Activated naive CD4-positive, alpha-beta T cell treated with anti-CD3 and anti-CD28 coated beads, Interleukin-2, amount 50 U/mL, for 24 hours (primary cell): ENCODE measurements around the gene COL6A2.

ENCODE experiments used
- H3K27ac Mint-ChIP-seq: one replicate; pipeline ENCODE4 v1.8.0; 2021; ENCODE audit warnings: mild to moderate bottlenecking, mixed read lengths
- H3K27me3 Mint-ChIP-seq: one replicate; pipeline ENCODE4 v1.8.0; 2021; ENCODE audit warnings: mixed read lengths
- H3K36me3 Mint-ChIP-seq: one replicate; pipeline ENCODE4 v1.8.0; 2021; ENCODE audit warnings: mixed read lengths
- H3K4me1 Mint-ChIP-seq: one replicate; pipeline ENCODE4 v1.8.0; 2021; ENCODE audit warnings: mixed read lengths
- H3K4me3 Mint-ChIP-seq: one replicate; pipeline ENCODE4 v1.8.0; 2021; ENCODE audit warnings: mild to moderate bottlenecking, mixed read lengths
- H3K9me3 Mint-ChIP-seq: one replicate; pipeline ENCODE4 v1.8.0; 2021; ENCODE audit warnings: mixed read lengths

Gene COL6A2

GRCh38 chr21:46154155-46154954, 56.4 kb downstream of the COL6A2 start:
- no peaks in the 10 kb centered on the region for H3K27me3 Mint-ChIP-seq
- H3K36me3 Mint-ChIP-seq, result no peaks in the 10 kb centered on the region
- no peaks in the 10 kb centered on the region for H3K4me1 Mint-ChIP-seq
- H3K9me3 Mint-ChIP-seq, result no peaks in the 10 kb centered on the region
- no peak overlapping the region for H3K4me3 Mint-ChIP-seq
- no peak overlapping the region for H3K27ac Mint-ChIP-seq

DNA sequence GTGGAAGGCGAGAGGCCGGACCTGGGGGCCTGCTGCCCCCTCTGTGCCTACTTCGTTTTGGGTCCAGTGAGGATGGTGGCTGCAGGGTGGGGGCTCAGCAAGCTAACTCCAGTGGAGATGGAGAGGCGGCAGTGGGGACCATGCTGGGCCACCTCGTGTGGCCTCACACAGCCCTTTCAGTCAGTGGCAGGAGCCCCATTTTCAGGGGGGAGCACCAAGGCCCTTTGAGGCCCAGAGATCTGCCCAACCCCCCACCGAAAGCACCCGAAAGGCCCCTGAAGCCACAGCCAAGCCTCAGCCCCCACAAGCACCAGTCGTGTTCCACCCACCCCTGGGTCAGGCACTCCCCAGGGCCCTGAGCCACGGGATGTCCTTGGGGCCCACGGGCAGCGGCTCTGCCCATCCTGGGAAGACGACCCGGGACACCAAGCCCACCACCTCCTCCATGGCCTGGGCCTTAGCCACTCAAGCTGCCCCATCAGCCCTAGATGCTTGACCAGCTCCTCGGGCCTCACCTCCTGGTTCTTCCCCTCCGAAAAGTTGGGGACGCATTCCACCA, 57.1 kb downstream of the COL6A2 start:
- Mint-ChIP-seq H3K36me3 (no peaks in the 10 kb centered on the region), H3K4me1 (no peaks in the 10 kb centered on the region), H3K27ac (no peak overlapping the region), H3K9me3 (no peaks in the 10 kb centered on the region), H3K4me3 (no peak overlapping the region), H3K27me3 (no peaks in the 10 kb centered on the region)

DNA sequence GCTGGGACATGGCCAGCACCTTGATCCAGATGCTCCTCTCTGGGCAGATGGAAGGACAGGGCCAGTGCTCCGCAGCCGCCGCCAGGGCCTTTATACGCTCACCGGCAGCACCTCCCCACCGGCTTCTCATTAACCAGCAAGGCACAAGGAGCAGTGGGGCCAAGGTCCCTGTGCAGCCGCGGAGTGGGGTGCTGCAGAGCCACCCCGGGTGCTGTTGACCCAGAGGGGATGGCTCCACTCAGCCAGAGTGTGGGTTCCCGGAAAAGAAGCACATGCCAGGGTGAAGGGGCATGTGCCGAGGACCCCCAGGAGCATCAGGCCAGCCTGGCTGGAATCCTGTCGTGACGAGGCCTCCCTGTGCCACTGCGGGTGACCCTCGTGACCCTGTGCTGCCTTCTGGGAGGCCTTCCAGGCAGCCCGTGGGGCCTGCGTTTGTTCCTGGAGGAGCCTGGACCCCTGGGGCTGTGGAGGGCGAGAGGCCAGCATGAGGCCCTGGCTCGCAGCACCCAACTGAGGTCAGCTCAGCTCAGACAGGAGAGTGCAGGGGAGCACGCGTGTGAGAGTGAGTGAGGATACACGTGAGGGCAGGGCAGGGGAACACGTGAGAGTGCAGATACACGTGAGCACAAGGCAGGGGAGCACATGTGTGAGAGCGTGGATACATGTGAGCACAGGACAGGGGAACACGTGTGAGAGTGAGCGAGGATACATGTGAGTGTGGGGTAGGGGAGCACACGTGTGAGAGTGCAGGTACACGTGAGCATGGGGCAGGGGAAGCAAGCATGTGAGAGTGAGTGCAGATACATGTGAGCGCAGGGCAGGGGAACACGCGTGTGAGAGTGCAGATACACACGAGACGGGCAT, 57.8 kb downstream of the COL6A2 start, which contains the start of gene FTCD:
Gene FTCD (minus strand): TSS at position 66 of the 864 bp plus-strand sequence. CDS start 56 bp downstream, at position 10.
- no peak within 1 kb of the TSS for H3K27ac Mint-ChIP-seq
- no peaks in the 10 kb centered on the region for H3K36me3 Mint-ChIP-seq
- H3K4me3 Mint-ChIP-seq, result no peak within 1 kb of the TSS
- H3K9me3 Mint-ChIP-seq, result no peaks in the 10 kb centered on the region
- no peaks in the 10 kb centered on the region for H3K27me3 Mint-ChIP-seq
- no peaks in the 10 kb centered on the region for H3K4me1 Mint-ChIP-seq

- Mint-ChIP-seq H3K9me3 (no peaks in the 10 kb centered on the region), H3K27me3 (peaks cover 1% of the 10 kb centered on the region), H3K27ac (no peak overlapping the region), H3K4me3 (no peak overlapping the region), H3K36me3 (no peaks in the 10 kb centered on the region), H3K4me1 (no peaks in the 10 kb centered on the region)
These were observed 58.4 kb downstream of the COL6A2 start for GRCh38 chr21:46156378-46156645.

DNA sequence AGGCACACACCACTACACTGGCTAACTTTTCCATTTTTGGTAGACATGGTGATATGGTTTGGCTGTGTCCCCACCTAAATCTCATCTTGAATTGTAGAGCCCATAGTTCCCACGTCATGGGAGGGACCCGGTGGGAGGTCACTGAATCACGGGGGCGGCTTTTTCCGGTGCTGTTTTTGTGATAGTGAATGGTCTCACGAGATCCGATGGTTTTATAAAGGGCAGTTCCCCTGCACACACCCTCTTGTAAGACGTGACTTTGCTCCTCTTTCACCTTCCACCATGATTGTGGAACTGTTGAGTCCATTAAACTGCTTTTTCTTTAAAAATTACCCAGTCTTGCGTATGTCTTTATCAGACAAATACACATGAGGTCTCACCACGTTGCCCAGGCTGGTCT, 58.8 kb downstream of the COL6A2 start:
- no peaks in the 10 kb centered on the region for H3K4me1 Mint-ChIP-seq
- H3K27me3 Mint-ChIP-seq, result peaks cover 1% of the 10 kb centered on the region
- no peak overlapping the region for H3K27ac Mint-ChIP-seq
- no peaks in the 10 kb centered on the region for H3K36me3 Mint-ChIP-seq
- H3K4me3 Mint-ChIP-seq, result no peak overlapping the region
- H3K9me3 Mint-ChIP-seq, result no peaks in the 10 kb centered on the region

DNA sequence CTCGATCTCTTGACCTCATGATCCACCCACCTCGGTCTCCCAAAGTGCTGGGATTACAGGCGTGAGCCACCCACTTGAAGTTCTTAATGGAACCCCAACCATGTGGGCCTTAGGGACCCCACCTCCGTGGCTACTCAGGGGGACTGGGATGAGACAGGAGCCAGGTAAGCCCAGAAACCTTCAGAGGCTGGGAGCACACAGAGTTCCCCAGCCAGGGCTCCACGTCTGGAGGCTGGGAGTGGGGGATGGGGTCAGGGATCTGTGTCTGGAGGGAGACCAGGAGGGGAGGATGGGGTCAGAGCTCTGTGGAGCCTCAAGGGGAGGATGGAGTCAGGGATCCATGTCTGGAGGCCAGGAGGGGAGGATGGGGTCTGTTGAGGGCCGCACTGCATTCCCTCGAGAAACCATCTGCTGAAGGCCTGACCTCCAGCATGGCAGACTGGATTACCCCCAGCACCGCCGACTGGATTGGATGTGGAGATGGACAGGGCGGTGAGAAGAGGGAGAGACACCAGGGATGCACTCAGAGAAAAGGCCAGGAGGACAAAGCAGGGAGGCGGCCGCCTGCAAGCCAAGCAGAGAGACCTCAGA, 59.6 kb downstream of the COL6A2 start:
- Mint-ChIP-seq H3K4me1 (no peaks in the 10 kb centered on the region), H3K36me3 (no peaks in the 10 kb centered on the region), H3K27ac (no peak overlapping the region), H3K27me3 (peaks cover 1% of the 10 kb centered on the region), H3K9me3 (no peaks in the 10 kb centered on the region), H3K4me3 (no peak overlapping the region)

- H3K9me3 Mint-ChIP-seq, result no peaks in the 10 kb centered on the region
- H3K4me3 Mint-ChIP-seq, result no peak overlapping the region
- no peaks in the 10 kb centered on the region for H3K36me3 Mint-ChIP-seq
- H3K27ac Mint-ChIP-seq, result no peak overlapping the region
- peaks cover 1% of the 10 kb centered on the region for H3K27me3 Mint-ChIP-seq
- H3K4me1 Mint-ChIP-seq, result no peaks in the 10 kb centered on the region
These were observed 60.1 kb downstream of the COL6A2 start for GRCh38 chr21:46157987-46158451.

GRCh38 chr21:46158666-46159300, 60.9 kb downstream of the COL6A2 start:
- H3K4me1 Mint-ChIP-seq, result no peaks in the 10 kb centered on the region
- H3K9me3 Mint-ChIP-seq, result no peaks in the 10 kb centered on the region
- no peak overlapping the region for H3K27ac Mint-ChIP-seq
- no peak overlapping the region for H3K4me3 Mint-ChIP-seq
- H3K27me3 Mint-ChIP-seq, result peaks cover 1% of the 10 kb centered on the region
- H3K36me3 Mint-ChIP-seq, result no peaks in the 10 kb centered on the region

DNA sequence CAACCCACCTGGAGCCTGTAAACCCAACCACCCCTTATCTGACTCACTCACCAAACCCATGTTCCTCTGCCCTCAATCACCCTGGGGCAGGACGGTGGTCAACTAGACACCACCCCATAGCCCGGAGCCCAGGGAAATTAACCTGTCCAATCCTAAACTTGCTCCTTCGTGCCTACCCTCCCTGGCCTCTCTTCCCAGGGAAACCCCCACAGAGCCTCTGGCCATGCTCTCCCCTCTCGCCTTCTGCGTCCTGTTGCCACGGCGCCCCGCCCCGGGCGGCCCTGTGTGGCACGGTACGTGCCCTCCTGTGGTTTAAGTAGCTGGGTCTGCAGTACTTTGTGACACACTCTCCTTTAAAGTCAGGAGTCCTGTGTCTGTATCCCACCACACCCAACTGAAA, 61.5 kb downstream of the COL6A2 start:
- H3K9me3 Mint-ChIP-seq, result no peaks in the 10 kb centered on the region
- no peaks in the 10 kb centered on the region for H3K4me1 Mint-ChIP-seq
- no peak overlapping the region for H3K4me3 Mint-ChIP-seq
- no peak overlapping the region for H3K27ac Mint-ChIP-seq
- no peaks in the 10 kb centered on the region for H3K36me3 Mint-ChIP-seq
- peaks cover 1% of the 10 kb centered on the region for H3K27me3 Mint-ChIP-seq

- Mint-ChIP-seq H3K27me3 (peaks cover 1% of the 10 kb centered on the region), H3K36me3 (no peaks in the 10 kb centered on the region), H3K27ac (peak overlapping the region; percentile 17), H3K9me3 (no peaks in the 10 kb centered on the region), H3K4me1 (no peaks in the 10 kb centered on the region), H3K4me3 (no peak overlapping the region)
These were observed 62.1 kb downstream of the COL6A2 start for GRCh38 chr21:46159841-46160656.

GRCh38 chr21:46160657-46160906, 62.7 kb downstream of the COL6A2 start:
- Mint-ChIP-seq H3K36me3 (no peaks in the 10 kb centered on the region), H3K27ac (no peak overlapping the region), H3K4me3 (no peak overlapping the region), H3K27me3 (peaks cover 1% of the 10 kb centered on the region), H3K4me1 (no peaks in the 10 kb centered on the region), H3K9me3 (no peaks in the 10 kb centered on the region)

DNA sequence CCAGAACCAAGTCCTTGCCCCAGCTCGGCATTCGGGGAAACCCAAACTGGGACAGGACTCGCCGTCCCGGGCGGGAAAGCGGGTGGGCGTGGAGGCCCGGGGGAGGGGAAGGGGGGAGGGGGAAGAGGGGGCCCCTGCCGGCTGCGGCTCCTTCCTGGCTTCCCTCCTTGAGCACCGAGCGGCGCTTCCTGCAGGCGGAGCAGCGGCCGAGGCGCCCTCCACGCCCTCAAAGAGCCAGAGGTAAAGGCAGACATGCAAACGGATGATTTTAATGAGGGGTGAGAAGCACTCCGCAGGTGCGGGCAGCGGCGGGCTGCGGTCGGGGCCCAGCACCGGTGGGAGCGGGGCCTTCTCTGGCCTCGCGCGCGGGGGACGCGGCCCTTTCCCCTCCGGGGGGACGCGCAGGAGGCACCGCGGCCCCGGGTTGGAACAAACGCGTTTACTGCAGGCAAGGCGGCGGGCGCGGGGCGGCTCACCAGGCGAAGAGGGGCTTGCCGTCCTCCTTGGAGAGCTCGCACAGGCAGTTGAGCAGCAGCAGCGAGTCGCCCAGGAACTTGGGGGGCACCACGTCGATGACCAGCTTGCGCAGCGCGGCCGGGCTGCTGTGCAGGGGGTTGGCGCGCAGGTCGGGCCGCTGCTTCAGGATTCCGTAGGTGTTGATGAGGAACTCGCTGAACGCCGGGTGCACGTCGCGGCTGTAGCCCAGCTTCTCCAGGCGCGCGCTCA, 63.2 kb downstream of the COL6A2 start:
- H3K27me3 Mint-ChIP-seq, result peaks cover 1% of the 10 kb centered on the region
- no peaks in the 10 kb centered on the region for H3K9me3 Mint-ChIP-seq
- no peak overlapping the region for H3K27ac Mint-ChIP-seq
- H3K36me3 Mint-ChIP-seq, result peaks cover 3% of the 10 kb centered on the region
- H3K4me1 Mint-ChIP-seq, result no peaks in the 10 kb centered on the region
- H3K4me3 Mint-ChIP-seq, result peak overlapping the region; percentile 74

GRCh38 chr21:46161633-46162592, 64.0 kb downstream of the COL6A2 start:
- Mint-ChIP-seq H3K27me3 (peaks cover 1% of the 10 kb centered on the region), H3K4me1 (no peaks in the 10 kb centered on the region), H3K9me3 (no peaks in the 10 kb centered on the region), H3K4me3 (peak overlapping the region; percentile 36), H3K36me3 (peaks cover 3% of the 10 kb centered on the region), H3K27ac (no peak overlapping the region)
